HG03139 (cell line): ENCODE data around the gene MAFG.

ENCODE experiments used
- ATAC-seq: cut with Tn5 transposase; IDR thresholded peaks from one replicate; pipeline ENCODE4 v1.9.1; 2021; ENCODE audit not compliant: unreplicated experiment

The MAFG gene

DNA sequence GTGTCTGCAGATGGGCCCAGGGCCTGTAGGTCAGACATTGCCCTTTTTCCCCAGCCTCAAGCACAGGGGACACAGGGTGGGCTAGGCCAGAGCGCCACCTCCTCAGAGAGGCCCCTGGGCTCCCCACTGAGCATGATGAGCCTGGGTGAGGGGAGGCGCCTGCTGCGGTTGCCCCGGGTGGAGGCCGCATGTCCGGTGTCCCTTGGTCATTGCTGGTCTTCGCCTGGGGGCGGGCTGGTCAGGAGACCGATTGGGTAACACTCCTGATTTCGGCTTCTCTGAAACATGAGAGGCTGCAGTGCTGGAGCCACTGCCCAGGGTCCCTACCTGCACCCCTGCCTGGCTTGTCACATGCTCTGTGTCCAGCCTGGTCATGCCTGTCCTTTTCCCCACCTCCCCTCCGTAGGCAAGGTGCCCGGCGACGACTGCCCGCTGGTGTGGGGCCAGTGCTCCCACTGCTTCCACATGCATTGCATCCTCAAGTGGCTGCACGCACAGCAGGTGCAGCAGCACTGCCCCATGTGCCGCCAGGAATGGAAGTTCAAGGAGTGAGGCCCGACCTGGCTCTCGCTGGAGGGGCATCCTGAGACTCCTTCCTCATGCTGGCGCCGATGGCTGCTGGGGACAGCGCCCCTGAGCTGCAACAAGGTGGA lies 27.9 kb downstream of the MAFG start:
- no peak for ATAC-seq

DNA sequence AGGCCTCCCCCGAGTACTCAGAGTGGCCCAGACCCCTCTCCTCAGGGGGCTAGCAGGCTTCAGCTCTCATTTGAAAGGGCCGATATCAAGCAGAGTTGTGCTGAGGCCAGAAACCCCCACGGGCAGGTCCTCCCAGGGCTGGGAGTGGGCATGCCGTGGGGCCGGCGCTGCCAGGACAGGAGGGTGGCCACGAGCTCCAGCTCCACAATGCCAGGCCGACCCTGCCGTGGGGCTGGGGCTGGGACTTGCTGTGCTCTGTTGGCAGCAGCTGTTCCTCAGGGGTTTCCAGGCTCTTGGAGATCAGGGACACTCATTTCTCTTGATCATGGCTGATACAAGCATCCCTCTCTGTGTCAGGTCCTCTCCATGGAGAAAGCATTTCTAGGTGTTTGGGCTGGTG lies 28.6 kb downstream of the MAFG start:
- ATAC-seq, result no peak

DNA sequence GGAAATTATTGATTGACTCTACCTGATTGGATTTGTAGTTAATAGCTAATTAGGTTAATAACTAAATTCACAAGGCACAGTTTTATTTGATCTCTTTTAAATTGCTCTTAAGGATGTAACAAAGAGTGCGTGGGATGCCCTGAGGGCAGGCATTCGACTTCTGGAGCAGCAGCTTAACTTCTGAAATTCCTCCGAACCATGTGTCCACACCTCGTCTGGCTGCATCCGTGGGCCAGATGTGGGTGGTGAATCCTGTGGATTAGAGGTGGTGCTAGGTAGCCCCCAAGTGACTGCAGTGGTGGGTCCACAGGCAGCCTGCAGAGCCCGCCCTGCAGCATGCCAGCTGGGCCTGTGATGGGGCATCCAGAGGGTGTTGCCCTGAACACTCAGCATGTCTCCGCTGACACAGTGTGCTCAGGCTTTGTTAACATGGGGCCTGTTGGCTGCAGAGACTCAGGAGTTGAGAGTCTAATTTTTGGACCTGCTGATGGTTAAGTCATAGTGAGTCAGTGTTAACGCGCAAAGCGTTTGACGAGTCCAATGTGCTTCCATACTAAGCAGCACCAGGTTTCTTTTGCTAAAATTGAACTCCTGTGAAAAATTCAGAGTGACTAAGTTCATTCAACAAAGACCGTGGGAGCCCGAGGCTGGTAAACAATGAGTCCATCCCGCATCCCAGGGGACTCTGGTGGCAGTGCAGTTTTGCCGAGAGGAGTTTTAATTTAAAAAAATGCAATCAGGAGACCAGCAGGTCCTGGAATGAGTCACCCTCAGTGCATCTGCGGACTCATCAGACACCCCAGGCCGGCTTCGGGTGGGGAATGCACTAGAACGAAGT lies 29.3 kb downstream of the MAFG start:
- ATAC-seq, result no peak

DNA sequence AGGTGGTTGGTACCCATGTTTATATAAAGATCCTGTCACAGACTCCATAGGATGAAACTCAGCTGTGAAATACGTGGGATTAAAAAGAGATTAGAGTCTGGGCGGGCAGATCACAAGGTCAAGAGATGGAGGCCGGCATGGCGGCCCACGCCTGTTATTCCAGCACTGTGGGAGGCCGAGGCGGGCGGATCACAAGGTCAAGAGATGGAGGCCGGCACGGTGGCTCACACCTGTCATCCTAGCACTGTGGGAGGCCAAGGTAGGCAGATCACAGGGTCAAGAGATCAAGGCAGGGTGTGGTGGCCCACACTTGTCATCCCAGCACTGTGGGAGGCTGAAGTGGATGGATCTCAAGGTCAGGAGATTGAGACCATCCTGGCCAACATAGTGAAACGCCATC lies 32.1 kb downstream of the MAFG start:
- no peak for ATAC-seq

DNA sequence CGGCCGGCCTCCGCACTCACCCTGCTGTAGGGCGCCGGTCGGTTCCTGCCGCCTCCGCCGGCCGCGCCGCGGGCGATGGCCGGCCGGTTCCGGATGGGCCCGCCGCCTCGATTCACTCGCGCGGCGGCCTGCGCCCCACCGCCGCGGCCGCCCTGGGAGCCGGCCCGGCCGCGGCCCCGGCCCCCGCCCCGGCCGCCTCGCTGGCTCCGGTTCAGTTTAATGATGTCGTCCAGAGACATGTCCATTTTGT lies 36.3 kb downstream of the MAFG start:
- ATAC-seq, result no peak

DNA sequence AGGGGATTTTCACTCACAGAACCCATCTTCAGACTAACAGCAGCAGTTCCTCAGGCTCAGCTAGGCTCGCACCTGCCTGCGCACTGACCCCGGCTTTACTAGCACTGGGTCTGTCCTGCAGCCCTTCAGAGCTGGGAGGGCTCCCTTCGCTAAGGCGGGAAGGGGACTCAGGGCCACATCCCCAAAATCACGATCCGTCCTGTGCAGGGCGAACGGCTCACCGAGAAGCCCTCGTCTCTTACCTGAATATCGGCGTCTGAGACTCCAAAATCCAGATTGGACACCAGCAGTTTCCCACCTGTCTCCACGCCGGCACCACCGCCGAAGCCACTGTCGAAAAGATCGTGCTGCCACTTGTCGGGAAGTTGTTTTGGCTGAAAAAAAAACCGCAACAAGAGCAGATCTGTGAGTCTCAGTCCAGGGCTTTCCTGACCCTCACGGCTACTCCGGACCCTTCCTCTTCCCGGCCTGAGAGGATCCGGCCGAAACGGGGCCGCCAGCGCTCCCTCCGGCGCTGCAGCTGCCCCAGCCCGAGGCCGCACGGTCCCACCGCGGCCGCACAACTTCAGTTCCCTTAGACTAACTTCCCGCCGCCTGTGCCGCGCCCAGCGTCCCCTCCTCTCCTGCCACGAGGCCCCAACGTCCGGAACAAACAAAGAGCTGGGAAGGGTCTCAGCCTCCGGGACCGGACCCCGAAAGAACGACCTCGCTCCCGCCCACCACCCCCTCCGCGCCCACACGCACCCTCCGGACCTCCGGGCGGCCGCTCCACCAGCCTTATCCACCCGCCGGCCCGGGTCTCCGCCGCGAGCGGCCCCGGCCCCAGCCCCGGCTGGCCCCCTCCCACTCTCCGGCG lies 36.9 kb downstream of the MAFG start:
- no peak for ATAC-seq

DNA sequence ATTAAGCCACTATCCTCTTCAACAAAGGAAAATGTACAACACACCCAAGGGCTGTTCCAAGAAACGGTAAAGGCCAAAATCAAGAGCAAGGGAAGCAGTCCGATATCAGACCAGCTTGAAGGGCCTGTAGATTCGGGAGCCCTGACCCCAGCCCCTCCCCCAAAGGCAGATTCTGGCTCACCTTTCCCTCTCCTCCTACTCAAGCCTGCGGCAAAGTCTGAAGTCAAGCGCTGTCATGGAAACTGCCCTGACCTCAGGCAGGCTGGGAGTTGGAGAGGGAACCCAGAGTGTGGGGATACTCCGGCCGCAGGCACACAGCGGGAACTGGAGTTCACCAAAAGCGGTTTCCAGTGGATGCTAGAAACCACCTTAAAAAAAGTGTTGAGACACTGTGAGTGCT lies 37.9 kb downstream of the MAFG start:
- ATAC-seq, result no peak

DNA sequence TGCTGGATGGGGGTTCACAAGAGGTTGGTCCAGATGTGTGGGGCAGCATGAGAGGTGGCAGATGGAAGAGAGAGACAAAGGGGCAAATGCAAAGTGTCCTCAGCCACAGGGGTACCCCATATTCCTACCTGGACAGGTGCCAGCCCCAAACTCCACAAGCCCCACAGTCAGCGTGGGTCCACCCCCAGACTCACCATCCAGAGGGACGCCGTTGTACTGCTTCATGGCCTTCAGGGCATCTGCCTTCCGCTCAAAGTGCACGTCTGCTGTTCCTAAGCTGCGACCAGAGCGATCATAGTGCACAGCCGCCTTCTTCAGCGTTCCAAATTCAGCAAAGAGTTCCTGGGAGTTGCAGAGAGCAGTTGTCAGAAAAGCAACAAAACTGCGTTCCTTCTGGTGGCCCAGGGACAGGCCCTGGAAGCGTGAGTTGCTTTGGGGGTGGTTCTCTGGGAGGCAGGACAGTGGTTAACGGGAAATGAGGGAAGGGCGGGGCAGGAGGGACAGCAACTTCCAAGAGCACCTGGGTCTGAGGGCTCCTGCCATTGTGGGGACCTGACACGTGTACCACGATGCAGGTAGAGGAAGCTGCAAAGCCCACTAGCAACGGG lies 38.4 kb downstream of the MAFG start:
- no peak for ATAC-seq

DNA sequence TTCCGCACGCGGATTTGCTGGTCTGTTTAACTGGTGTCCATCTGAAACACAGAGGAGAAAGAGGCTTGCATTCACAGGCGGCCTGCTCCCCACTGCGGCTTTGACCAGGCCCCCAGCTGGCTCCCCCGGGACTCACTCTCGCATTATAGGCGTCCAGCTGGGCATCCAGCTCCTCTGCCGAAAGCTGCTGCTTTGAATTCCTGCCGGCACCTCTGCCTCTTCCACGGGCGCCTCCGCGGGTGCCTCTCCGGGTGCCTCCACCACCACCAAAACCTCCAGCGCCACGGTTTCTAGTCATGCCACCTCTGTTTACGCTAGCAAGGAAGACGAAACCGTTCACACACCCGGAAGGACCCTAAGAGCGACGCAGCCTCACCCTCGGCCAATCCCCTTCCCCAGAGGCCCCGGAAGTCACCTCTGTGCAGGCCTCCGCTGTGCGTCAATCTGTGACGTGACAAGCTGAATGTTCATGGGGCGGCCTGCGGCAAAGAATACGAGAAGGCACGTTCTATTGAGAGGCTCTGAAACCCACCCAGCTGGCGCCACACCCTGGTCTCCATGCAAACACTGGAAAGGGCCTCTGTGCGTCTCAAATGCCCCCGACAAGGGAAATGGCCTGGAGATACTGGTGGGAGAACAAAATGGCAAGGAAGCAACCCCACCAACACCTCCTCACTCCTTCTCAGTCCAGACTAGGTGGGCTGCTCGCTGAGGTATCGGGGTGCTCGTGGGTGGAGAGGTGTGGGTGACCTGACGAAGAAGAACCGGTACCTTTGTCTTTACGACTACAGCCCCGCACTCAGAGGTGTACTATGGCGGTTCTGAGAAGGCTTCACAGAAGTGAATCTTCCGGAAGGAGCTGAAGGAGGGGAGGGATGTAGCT lies 39.2 kb downstream of the MAFG start:
- ATAC-seq, result no peak

DNA sequence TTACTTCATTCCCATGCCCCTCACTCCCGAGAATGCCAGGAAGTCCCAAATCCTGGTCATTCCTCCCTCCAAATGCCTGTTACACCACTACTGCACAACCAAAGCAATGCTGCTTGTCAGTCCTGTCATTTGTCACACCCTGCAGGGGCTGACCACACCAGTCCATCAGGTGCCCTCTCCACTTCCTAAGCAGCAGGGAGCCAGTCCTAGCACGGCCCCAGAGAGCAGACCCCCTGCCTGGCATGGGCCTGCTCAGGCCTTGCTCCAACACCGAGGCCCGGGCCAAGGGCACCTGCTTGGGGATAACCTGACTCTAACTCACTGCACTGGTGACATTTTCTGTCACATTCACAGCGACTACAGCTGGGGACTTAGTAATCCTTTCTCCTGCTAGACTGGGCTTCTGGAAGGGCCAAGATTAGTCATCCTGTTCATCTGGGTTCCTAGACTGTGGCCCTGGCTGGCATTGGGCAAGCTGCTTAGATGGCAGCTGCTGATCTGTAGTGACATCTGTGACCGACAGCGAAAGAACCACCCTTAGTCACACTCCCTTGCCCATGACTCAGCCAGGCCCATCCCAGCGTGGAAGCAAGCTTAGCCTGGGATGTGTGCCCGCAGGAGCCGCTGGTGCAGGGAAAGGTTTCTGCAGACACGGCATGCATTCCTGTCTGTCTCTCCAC lies 41.5 kb downstream of the MAFG start:
- ATAC-seq, result no peak

DNA sequence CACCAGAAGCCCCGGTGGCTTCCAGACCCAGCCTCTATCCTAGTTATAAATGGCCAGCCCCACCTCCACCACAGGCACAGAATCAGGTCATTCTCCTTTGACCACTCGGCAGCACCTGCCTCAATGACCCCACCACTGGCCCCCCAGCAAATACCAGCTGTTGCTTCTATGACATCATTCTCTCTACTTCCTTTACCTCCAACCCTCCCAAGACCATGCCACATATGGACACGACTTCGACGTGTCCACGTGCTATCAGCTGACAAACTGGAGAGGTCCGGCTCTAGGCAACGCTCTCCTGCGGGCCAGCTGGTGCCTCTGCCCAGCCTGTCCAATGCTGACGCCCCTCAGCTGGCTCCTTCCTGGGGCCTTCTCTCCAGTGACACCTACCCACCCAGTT lies 42.1 kb downstream of the MAFG start:
- no peak for ATAC-seq

DNA sequence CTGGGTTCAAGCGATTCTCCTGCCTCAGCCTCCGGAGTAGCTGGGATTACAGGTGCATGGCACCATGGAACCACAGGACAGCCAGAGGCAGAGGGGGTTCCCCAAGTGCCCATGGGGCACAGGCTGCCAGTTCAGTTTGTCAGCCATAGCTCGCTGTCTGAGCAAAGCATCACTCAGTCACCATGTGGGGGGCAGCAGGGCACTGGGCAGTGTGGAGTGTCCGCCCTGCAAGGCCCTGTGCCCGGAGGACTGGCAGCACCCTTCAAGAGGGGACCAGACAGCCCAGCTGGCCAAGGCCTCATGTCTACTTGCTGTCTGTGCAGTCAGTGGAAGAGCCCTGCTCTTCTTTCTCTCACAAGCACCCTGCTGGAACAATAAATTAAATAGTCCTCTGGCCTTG lies 42.6 kb downstream of the MAFG start:
- ATAC-seq, result no peak

DNA sequence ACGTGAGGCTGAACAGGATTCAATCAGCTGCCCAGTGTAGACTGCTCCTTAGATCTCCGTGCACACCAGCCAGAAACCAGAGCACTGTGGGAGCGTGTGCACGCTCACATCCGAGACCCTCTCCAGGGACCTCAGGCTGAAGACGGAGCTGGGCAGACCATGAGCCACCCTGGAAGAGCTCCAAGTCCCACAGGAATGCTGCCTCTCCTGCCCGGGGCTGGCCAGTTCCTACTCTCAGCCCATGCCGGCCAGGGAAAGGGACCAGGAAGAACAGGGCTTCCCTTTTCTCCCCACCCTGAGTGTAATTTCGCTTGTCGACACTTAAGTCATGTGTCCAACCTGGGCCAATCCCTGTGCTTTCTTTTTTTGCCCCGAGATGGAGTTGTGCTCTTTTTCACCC lies 43.0 kb downstream of the MAFG start:
- ATAC-seq, result no peak

DNA sequence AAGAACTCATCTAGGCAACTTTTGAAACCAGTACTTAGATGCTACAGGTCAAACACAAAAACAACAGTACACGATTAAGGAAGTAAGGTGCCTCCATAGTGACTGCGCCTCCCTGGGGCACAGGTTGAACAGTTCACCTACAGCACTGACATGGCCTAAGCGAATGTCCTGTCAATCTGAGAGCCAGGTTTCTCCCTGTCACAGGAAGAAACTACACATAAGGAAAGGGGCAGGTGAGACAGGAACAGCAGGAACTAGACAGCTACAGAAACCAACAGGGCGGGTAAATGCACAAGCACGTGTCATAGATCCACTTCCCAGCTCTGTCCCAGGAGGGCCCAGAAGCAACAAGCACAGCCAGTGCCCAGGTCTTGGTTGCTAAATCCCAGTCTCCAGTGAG lies 48.4 kb downstream of the MAFG start:
- no peak for ATAC-seq

DNA sequence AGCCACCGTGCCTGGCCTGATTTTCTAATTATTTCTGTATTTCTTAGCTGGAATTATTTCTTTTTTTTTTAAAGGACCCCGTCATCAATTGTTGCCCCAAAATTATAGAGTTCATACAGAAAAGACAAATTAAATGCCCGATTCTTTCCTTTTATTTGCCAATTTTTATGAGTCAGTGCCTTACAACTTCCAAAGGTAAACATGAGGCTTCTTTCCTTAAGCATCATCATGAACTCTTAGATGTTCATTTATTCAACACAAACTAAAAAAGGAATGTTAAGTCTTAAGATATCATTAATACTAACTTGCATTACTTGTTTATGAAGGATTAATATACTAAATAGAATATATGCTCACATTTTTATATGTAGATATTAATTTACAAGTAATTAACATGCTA lies 49.2 kb downstream of the MAFG start:
- no peak for ATAC-seq

DNA sequence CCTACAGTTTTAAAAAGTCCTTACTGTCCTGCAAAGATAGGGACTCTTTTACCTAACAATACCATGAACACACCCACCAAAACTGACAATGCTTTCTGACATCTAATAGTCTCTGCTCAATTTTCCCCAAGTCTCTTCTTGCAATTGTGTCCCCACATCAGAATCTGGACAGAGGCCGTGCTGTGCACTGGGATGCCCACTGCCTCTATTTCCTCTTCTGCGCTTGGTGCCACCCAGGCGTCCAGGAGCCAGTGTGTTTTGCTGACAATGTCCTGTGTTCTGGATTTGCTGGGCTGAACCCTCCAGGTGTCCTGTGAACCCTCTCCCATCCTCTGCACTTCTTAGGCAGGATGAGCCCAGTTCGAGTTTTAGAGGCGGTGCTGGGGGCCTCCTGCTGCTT lies 50.0 kb downstream of the MAFG start:
- no peak for ATAC-seq

DNA sequence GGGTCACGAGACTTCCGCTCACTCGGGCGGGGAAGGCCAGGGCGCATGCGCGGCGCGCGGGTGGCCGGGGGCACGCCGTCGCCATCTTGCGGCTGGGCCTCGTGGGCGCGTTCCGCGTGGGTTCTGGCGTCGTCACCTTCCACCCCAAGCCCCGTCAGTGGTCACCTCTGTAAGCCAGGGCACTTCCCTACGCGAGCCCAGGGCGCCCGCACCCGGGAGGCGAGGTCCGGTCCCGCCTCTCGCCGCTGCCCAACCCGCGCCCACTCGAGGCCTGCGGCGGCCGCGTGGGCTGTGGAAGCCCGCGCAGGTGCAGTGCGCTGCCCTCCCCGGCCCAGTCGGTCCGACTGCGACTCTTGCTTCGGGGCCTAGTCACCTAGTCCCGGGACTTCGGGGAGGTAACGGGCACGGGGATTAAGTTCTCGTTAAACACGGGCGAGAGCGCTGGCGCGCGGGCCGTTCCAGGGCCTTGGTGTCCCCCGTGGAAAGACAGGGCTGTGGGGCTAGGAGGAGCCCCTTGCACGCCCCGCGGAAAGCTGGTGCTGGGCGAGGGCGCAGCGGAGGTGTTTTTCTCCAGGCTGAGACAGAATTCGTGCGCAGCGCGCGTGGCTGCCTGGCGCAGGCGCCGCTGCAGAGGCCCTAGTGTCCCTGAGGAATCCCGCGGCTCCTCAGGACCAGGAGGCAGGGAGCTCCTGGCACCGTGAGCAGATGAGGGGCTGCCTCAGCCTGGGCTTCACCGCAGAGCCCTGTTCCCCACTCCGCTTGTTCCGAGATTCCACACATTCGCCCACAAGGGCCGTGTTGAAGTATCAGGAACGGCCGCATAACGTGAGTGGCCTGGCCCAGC lies 55.9 kb downstream of the MAFG start:
- ATAC-seq, result peak; percentile 47

DNA sequence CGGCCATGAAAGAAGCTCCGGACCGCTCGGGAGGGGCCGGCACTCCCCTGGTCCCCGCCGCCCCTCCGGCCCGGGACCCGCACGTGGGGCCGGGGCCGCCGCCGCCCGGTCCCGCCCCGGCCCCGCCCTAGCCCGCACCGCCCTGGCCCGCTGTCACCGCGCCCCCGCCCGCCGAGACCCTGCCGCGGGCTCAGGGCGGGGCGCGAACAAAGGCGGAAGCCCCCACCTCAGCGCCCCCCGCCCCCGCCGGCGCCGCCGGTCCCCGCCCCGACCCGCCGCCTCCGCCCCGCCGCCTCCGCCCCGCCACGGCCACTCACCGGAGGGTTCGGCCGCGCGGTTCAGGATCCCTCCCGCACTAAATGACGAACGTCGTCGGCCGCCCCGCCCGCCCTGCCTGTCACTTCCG lies 56.6 kb downstream of the MAFG start, which contains the start of gene ARHGDIA:
Gene ARHGDIA, minus strand, starts transcription at position 357 of the 406 bp plus-strand sequence. CDS start 1,407 bp downstream, outside the sequence.
- ATAC-seq, result no peak
